ENCODE data around the gene MXD1.

MXD1 gene

GRCh38 chr2:69914164-69914949 lies 552 bp upstream of the MXD1 start (continued):
- no peak for TF ChIP-seq FEZF1 (tag by site-specific recombination; IDR thresholded peaks at IDR 0.05)
- TF ChIP-seq KLF1 (tag by site-specific recombination; IDR thresholded peaks at IDR 0.05) = no peak
- TF ChIP-seq ZNF148 (tag by site-specific recombination; IDR thresholded peaks at IDR 0.05; ENCODE audit: borderline replicate concordance) = no peak
- peak; percentile 71 for TF ChIP-seq ZEB2 (tag by site-specific recombination; IDR thresholded peaks at IDR 0.05)
- TF ChIP-seq, protein P1, sequence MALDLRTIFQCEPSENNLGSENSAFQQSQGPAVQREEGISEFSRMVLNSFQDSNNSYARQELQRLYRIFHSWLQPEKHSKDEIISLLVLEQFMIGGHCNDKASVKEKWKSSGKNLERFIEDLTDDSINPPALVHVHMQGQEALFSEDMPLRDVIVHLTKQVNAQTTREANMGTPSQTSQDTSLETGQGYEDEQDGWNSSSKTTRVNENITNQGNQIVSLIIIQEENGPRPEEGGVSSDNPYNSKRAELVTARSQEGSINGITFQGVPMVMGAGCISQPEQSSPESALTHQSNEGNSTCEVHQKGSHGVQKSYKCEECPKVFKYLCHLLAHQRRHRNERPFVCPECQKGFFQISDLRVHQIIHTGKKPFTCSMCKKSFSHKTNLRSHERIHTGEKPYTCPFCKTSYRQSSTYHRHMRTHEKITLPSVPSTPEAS (tag by site-specific recombination; IDR thresholded peaks at IDR 0.05) = 0 out of 2 replicates have a peak, but pooled peaks have one; percentile 43
- no peak for TF ChIP-seq ZNF184 (tag by site-specific recombination; IDR thresholded peaks at IDR 0.05)
- TF ChIP-seq REPIN1 (tag by site-specific recombination; IDR thresholded peaks at IDR 0.05; ENCODE audit: low read depth) = no peak
- no peak for TF ChIP-seq ZNF157 (tag by site-specific recombination; IDR thresholded peaks at IDR 0.05)
- no peak for TF ChIP-seq ZNF658 (tag by site-specific recombination; IDR thresholded peaks at IDR 0.05)
- no peak; the same call in 1 of the 2 replicates for TF ChIP-seq BCL11A (tag by site-specific recombination; IDR thresholded peaks at IDR 0.05; ENCODE audit: low read depth)
- TF ChIP-seq, protein P2, sequence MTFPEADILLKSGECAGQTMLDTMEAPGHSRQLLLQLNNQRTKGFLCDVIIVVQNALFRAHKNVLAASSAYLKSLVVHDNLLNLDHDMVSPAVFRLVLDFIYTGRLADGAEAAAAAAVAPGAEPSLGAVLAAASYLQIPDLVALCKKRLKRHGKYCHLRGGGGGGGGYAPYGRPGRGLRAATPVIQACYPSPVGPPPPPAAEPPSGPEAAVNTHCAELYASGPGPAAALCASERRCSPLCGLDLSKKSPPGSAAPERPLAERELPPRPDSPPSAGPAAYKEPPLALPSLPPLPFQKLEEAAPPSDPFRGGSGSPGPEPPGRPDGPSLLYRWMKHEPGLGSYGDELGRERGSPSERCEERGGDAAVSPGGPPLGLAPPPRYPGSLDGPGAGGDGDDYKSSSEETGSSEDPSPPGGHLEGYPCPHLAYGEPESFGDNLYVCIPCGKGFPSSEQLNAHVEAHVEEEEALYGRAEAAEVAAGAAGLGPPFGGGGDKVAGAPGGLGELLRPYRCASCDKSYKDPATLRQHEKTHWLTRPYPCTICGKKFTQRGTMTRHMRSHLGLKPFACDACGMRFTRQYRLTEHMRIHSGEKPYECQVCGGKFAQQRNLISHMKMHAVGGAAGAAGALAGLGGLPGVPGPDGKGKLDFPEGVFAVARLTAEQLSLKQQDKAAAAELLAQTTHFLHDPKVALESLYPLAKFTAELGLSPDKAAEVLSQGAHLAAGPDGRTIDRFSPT (tag by site-specific recombination; IDR thresholded peaks at IDR 0.05) = peak; percentile 88
- peak; percentile 89; the same call in 1 of the 2 replicates for TF ChIP-seq SP3 (tag by site-specific recombination; IDR thresholded peaks at IDR 0.05)
- peak; percentile 99 for TF ChIP-seq ATF2 (tag by site-specific recombination; IDR thresholded peaks at IDR 0.05; ENCODE audit: low read depth)
- 0 out of 2 replicates have a peak, but pooled peaks have one; percentile 18 for TF ChIP-seq GLIS1 (tag by site-specific recombination; IDR thresholded peaks at IDR 0.05)
- TF ChIP-seq ZNF704 (tag by site-specific recombination; IDR thresholded peaks at IDR 0.05) = no peak
- no peak for TF ChIP-seq ZNF175 (tag by site-specific recombination; IDR thresholded peaks at IDR 0.05)
- no peak for TF ChIP-seq ZNF544 (tag by site-specific recombination; IDR thresholded peaks at IDR 0.05)
- no peak for TF ChIP-seq HOXD13 (CRISPR knock-in tag; IDR thresholded peaks at IDR 0.05; ENCODE audit: borderline replicate concordance)
- TF ChIP-seq ZNF211 (tag by site-specific recombination; IDR thresholded peaks at IDR 0.05; ENCODE audit: low read depth) = no peak
- TF ChIP-seq ZNF501 (tag by site-specific recombination; IDR thresholded peaks at IDR 0.05) = peak; percentile 97
- TF ChIP-seq ZNF626 (tag by site-specific recombination; IDR thresholded peaks at IDR 0.05) = no peak
- no peak for TF ChIP-seq ZNF677 (tag by site-specific recombination; IDR thresholded peaks at IDR 0.05)
- TF ChIP-seq ELK4 (IDR thresholded peaks at IDR 0.05; ENCODE audit: borderline replicate concordance, low read depth, low read length) = no peak
- TF ChIP-seq ZNF138 (tag by site-specific recombination; IDR thresholded peaks at IDR 0.05; ENCODE audit: borderline replicate concordance) = no peak
- peak; percentile 98 for TF ChIP-seq ZNF335 (tag by site-specific recombination; conservative IDR thresholded peaks at IDR 0.05)
- no peak for TF ChIP-seq ZNF19 (tag by site-specific recombination; IDR thresholded peaks at IDR 0.05; ENCODE audit: low read depth)
- TF ChIP-seq, protein P3, sequence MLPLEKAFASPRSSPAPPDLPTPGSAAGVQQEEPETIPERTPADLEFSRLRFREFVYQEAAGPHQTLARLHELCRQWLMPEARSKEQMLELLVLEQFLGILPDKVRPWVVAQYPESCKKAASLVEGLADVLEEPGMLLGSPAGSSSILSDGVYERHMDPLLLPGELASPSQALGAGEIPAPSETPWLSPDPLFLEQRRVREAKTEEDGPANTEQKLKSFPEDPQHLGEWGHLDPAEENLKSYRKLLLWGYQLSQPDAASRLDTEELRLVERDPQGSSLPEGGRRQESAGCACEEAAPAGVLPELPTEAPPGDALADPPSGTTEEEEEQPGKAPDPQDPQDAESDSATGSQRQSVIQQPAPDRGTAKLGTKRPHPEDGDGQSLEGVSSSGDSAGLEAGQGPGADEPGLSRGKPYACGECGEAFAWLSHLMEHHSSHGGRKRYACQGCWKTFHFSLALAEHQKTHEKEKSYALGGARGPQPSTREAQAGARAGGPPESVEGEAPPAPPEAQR (tag by site-specific recombination; IDR thresholded peaks at IDR 0.05) = no peak
- no peak for TF ChIP-seq ZNF521 (tag by site-specific recombination; IDR thresholded peaks at IDR 0.05)
- TF ChIP-seq ZNF510 (tag by site-specific recombination; IDR thresholded peaks at IDR 0.05; ENCODE audit: insufficient replicate concordance) = no peak
